ENCODE results near the gene GON4L.
"Not testable (repeated sequence)": the region's sequence is repeated elsewhere in the genome, so short reads cannot be mapped to it uniquely, and the experiment has no call there.

GON4L gene

GRCh38 chr1:155856975-155857930 is at the start of gene GON4L:
TSS of gene GON4L (minus strand) at chr1:155857214. CDS start at chr1:155853780, 3,434 bp downstream.
- DNase-seq (ENCODE audit: low read depth), result peak; percentile 79

- DNase-seq (ENCODE audit: low read depth), result no peak
These were observed 47.2 kb upstream of the GON4L start for GRCh38 chr1:155904261-155904660.

GRCh38 chr1:155900161-155900560 is 43.1 kb upstream of the GON4L start:
- no peak for DNase-seq (ENCODE audit: low read depth)

- DNase-seq (ENCODE audit: low read depth), result no peak
These were observed 42.7 kb upstream of the GON4L start for GRCh38 chr1:155899683-155900082.

GRCh38 chr1:155898888-155899287 is 41.9 kb upstream of the GON4L start:
- DNase-seq (ENCODE audit: low read depth), result no peak

GRCh38 chr1:155897746-155898145 is 40.7 kb upstream of the GON4L start:
- no peak for DNase-seq (ENCODE audit: low read depth)

GRCh38 chr1:155896476-155896875 is 39.5 kb upstream of the GON4L start:
- not testable (repeated sequence) for DNase-seq (ENCODE audit: low read depth)

GRCh38 chr1:155895617-155896016 is 38.6 kb upstream of the GON4L start:
- DNase-seq (ENCODE audit: low read depth), result not testable (repeated sequence)

- no peak for DNase-seq (ENCODE audit: low read depth)
These were observed 36.6 kb upstream of the GON4L start for GRCh38 chr1:155893389-155894142.

- DNase-seq (ENCODE audit: low read depth), result no peak
These were observed 35.8 kb upstream of the GON4L start for GRCh38 chr1:155892796-155893195.

GRCh38 chr1:155890251-155890650 is 33.2 kb upstream of the GON4L start:
- DNase-seq (ENCODE audit: low read depth), result no peak

GRCh38 chr1:155889566-155889965 is 32.6 kb upstream of the GON4L start:
- no peak for DNase-seq (ENCODE audit: low read depth)

GRCh38 chr1:155888481-155888880 is 31.5 kb upstream of the GON4L start:
- no peak for DNase-seq (ENCODE audit: low read depth)

- no peak for DNase-seq (ENCODE audit: low read depth)
These were observed 28.0 kb upstream of the GON4L start for GRCh38 chr1:155884982-155885381.

- DNase-seq (ENCODE audit: low read depth), result no peak
These were observed 27.3 kb upstream of the GON4L start for GRCh38 chr1:155884031-155884960.

GRCh38 chr1:155882766-155883165 is 25.8 kb upstream of the GON4L start:
- DNase-seq (ENCODE audit: low read depth), result no peak

- DNase-seq (ENCODE audit: low read depth), result no peak
These were observed 25.2 kb upstream of the GON4L start for GRCh38 chr1:155882235-155882634.

GRCh38 chr1:155880950-155881349 is 23.9 kb upstream of the GON4L start:
- no peak for DNase-seq (ENCODE audit: low read depth)

GRCh38 chr1:155880251-155880650 is 23.2 kb upstream of the GON4L start:
- no peak for DNase-seq (ENCODE audit: low read depth)

GRCh38 chr1:155877945-155878344 is 20.9 kb upstream of the GON4L start:
- no peak for DNase-seq (ENCODE audit: low read depth)

GRCh38 chr1:155873860-155874259 is 16.8 kb upstream of the GON4L start:
- DNase-seq (ENCODE audit: low read depth), result no peak

- no peak for DNase-seq (ENCODE audit: low read depth)
These were observed 15.5 kb upstream of the GON4L start for GRCh38 chr1:155872527-155872926.

Measured in activated gamma-delta T cell treated with anti-CD3 and anti-CD28 coated beads, Interleukin-2, amount 50 U/mL, for 16 hours (primary cell).